Osteocyte (in vitro differentiated cells): Measurements from ENCODE around the gene MORC3. TPM values are rescaled to one million over a fixed set of nuclear protein-coding genes. Genes with fewer than 3 reads are reported as not detected.
"Not testable (repeated sequence)": the region's sequence is repeated elsewhere in the genome, so short reads cannot be mapped to it uniquely, and the experiment has no call there.

ENCODE experiments used
- DNase-seq: peaks from one replicate; pipeline ENCODE4 v3.0.0; 2021; ENCODE audit warnings: mixed read lengths; ENCODE audit not compliant: unreplicated experiment; ENCODE audit errors: extremely low spot score
- H3K27ac Mint-ChIP-seq: one replicate; pipeline ENCODE4 v1.8.0; 2021; ENCODE audit warnings: mild to moderate bottlenecking, mixed read lengths; ENCODE audit not compliant: unreplicated experiment
- H3K27me3 Mint-ChIP-seq: one replicate; pipeline ENCODE4 v1.8.0; 2021; ENCODE audit warnings: mixed read lengths; ENCODE audit not compliant: unreplicated experiment
- H3K36me3 Mint-ChIP-seq: one replicate; pipeline ENCODE4 v1.8.0; 2021; ENCODE audit warnings: mixed read lengths; ENCODE audit not compliant: unreplicated experiment
- H3K4me1 Mint-ChIP-seq: one replicate; pipeline ENCODE4 v1.8.0; 2021; ENCODE audit warnings: mixed read lengths; ENCODE audit not compliant: unreplicated experiment
- H3K4me3 Mint-ChIP-seq: one replicate; pipeline ENCODE4 v1.8.0; 2021; ENCODE audit warnings: mild to moderate bottlenecking, moderate library complexity, mixed read lengths; ENCODE audit not compliant: unreplicated experiment
- H3K9me3 Mint-ChIP-seq: one replicate; pipeline ENCODE4 v1.8.0; 2021; ENCODE audit warnings: mixed read lengths; ENCODE audit not compliant: unreplicated experiment
- CTCF ChIP-seq: fragments of 200-600 bp; sonication (generic); IDR thresholded peaks from 2 replicates; pipeline ENCODE4 v1.5.0; 2021; ENCODE audit warnings: antibody characterized with exemption, mild to moderate bottlenecking, moderate library complexity
- total RNA-seq: library from RNA; stranded (reverse); gene quantifications from 2 replicates; pipeline ENCODE4 v1.2.1, GENCODE V29; 2021

MORC3 gene
- total RNA-seq, 1 donor from 2014 or later: 27.8 TPM

GRCh38 chr21:36337099-36337509 lies 17.1 kb downstream of the MORC3 start:
- TF ChIP-seq CTCF: no peak
- no peaks in the 10 kb centered on the region for H3K27me3 Mint-ChIP-seq
- peak overlapping the region; percentile 76 for H3K27ac Mint-ChIP-seq
- H3K36me3 Mint-ChIP-seq: peaks cover 38% of the 10 kb centered on the region
- H3K4me3 Mint-ChIP-seq: no peak overlapping the region
- H3K4me1 Mint-ChIP-seq: peaks cover 12% of the 10 kb centered on the region
- DNase-seq: no peak
- H3K9me3 Mint-ChIP-seq: no peaks in the 10 kb centered on the region

- H3K4me1 Mint-ChIP-seq: peaks cover 12% of the 10 kb centered on the region
- no peak overlapping the region for H3K27ac Mint-ChIP-seq
- H3K4me3 Mint-ChIP-seq: no peak overlapping the region
Measured at GRCh38 chr21:36338975-36339374, 19.0 kb downstream of the MORC3 start.

GRCh38 chr21:36342581-36342980 lies 22.6 kb downstream of the MORC3 start:
- H3K9me3 Mint-ChIP-seq, H3K4me3 Mint-ChIP-seq, H3K4me1 Mint-ChIP-seq, H3K27me3 Mint-ChIP-seq, H3K27ac Mint-ChIP-seq, DNase-seq: not testable (repeated sequence)
- H3K36me3 Mint-ChIP-seq: peaks cover 30% of the 10 kb centered on the region

More at GRCh38 chr21:36338975-36339374, 19.0 kb downstream of the MORC3 start:
- peaks cover 37% of the 10 kb centered on the region for H3K36me3 Mint-ChIP-seq
- no peak for DNase-seq
- TF ChIP-seq CTCF: no peak
- no peaks in the 10 kb centered on the region for H3K27me3 Mint-ChIP-seq
- H3K9me3 Mint-ChIP-seq: no peaks in the 10 kb centered on the region

GRCh38 chr21:36344931-36345330 lies 24.9 kb downstream of the MORC3 start:
- H3K9me3 Mint-ChIP-seq: no peaks in the 10 kb centered on the region
- no peak for DNase-seq

GRCh38 chr21:36347278-36347961 lies 27.4 kb downstream of the MORC3 start:
- H3K27ac Mint-ChIP-seq: no peak overlapping the region
- H3K36me3 Mint-ChIP-seq: peaks cover 40% of the 10 kb centered on the region
- no peaks in the 10 kb centered on the region for H3K9me3 Mint-ChIP-seq
- H3K4me1 Mint-ChIP-seq: peaks cover 18% of the 10 kb centered on the region
- no peak overlapping the region for H3K4me3 Mint-ChIP-seq
- H3K27me3 Mint-ChIP-seq: no peaks in the 10 kb centered on the region
- no peak for DNase-seq
- no peak for TF ChIP-seq CTCF

More at GRCh38 chr21:36344931-36345330, 24.9 kb downstream of the MORC3 start:
- Mint-ChIP-seq H3K27ac (no peak overlapping the region), H3K4me1 (peaks cover 8% of the 10 kb centered on the region), H3K27me3 (no peaks in the 10 kb centered on the region), H3K36me3 (peaks cover 30% of the 10 kb centered on the region), H3K4me3 (no peak overlapping the region)
- no peak for TF ChIP-seq CTCF
